B cell (primary cell): ENCODE data around the gene ELL. TPM values are rescaled to one million over a fixed set of nuclear protein-coding genes. Genes with fewer than 3 reads are reported as not detected.
A peak's percentile ranks its signal among the peaks of the same experiment; 100 is the strongest.

ENCODE experiments used
- ATAC-seq: fragments of 200-7000 bp; cut with Tn5 transposase; one replicate; pipeline ENCODE4 v1.10.0; 2021; ENCODE audit warnings: low read depth, mild to moderate bottlenecking, moderate number of reproducible peaks, moderate library complexity
- CTCF ChIA-PET: fragments of 350-600 bp; sonication (Branson Sonifier 250); formaldehyde crosslinking; loops from one replicate; lab custom pipeline; 2021; ENCODE audit warnings: antibody characterized with exemption, inconsistent platforms; lab: Charles Lee
- POLR2A ChIA-PET: fragments of 350-600 bp; sonication (Branson Sonifier 250); formaldehyde crosslinking; loops from one replicate; lab custom pipeline; 2021; ENCODE audit warnings: antibody characterized with exemption; lab: Charles Lee
- DNase-seq: peaks from one replicate; pipeline ENCODE4 v3.0.0; 2013
- H2AFZ ChIP-seq: 2 replicates; pipeline ENCODE4 v1.6.1; 2012; ENCODE audit warnings: mild to moderate bottlenecking, low read depth, low read length; ENCODE audit not compliant: insufficient read depth, poor library complexity, severe bottlenecking
- H3K27ac ChIP-seq, 2 donors: 1 replicate in 1 of 2; 2 replicates in 1 of 2; pipeline ENCODE4 v1.5.1; 2012 to 2013; ENCODE audit warnings: low read length in 2 of 2, mild to moderate bottlenecking in 2 of 2, moderate library complexity in 1 of 2
- H3K27me3 ChIP-seq, 4 experiments: fragments of 200-600 bp in 1 of 4; sonication (generic) in 1 of 4; replicated peaks in 1 of 4; 1 replicate in 2 of 4; 2 replicates in 2 of 4; pipeline versions ENCODE4 v1.6.1 to v1.7.0; 2013 to 2016; ENCODE audit warnings: low read length in 3 of 4, mild to moderate bottlenecking in 2 of 4, mixed read lengths in 1 of 4, moderate library complexity in 1 of 4; ENCODE audit not compliant: insufficient read depth in 4 of 4, control insufficient read depth in 3 of 4; ENCODE audit errors: control extremely low read depth in 1 of 4
- H3K36me3 ChIP-seq, 2 experiments: replicated peaks in 1 of 2; 1 replicate in 1 of 2; 2 replicates in 1 of 2; pipeline versions ENCODE4 v1.6.1 to v1.7.1; 2013; ENCODE audit warnings: low read length in 1 of 2; ENCODE audit not compliant: insufficient read depth in 2 of 2, control insufficient read depth in 1 of 2; ENCODE audit errors: control extremely low read depth in 1 of 2, extremely low read depth in 1 of 2
- H3K4me1 ChIP-seq, 2 donors: fragments of 200-600 bp in 1 of 2; sonication (generic) in 1 of 2; 1 replicate in 1 of 2; 2 replicates in 1 of 2; pipeline versions ENCODE4 v1.5.1 to v1.6.1; 2013 to 2017; ENCODE audit warnings: low read length in 2 of 2; ENCODE audit not compliant: control insufficient read depth in 2 of 2, insufficient read depth in 2 of 2
- H3K4me2 ChIP-seq: replicated peaks from 2 replicates; pipeline ENCODE3; 2012; ENCODE audit warnings: mild to moderate bottlenecking, low read depth, low read length; ENCODE audit not compliant: poor library complexity, severe bottlenecking
- H3K4me3 ChIP-seq, 5 experiments: fragments of 200-600 bp in 1 of 5; sonication (generic) in 1 of 5; 1 replicate in 3 of 5; 2 replicates in 2 of 5; pipeline versions ENCODE4 v1.5.1 to v1.7.0; 2011 to 2016; ENCODE audit warnings: low read length in 4 of 5, mild to moderate bottlenecking in 4 of 5, low read depth in 2 of 5, control low read depth in 1 of 5, moderate library complexity in 1 of 5; ENCODE audit not compliant: insufficient read depth in 1 of 5; ENCODE audit errors: control extremely low read depth in 1 of 5, extremely low read depth in 1 of 5
- H3K79me2 ChIP-seq: fragments of 200-600 bp; sonication (generic); one replicate; pipeline ENCODE4 v1.6.0; 2016; ENCODE audit warnings: low read length; ENCODE audit not compliant: control insufficient read depth, insufficient read depth
- H3K9ac ChIP-seq: fragments of 200-600 bp; sonication (generic); 2 replicates; pipeline ENCODE4 v1.6.1; 2017; ENCODE audit warnings: mild to moderate bottlenecking, low read length, moderate library complexity
- H3K9me3 ChIP-seq, 3 donors: one replicate each; pipeline versions ENCODE4 v1.6.1 to v1.7.1; 2013; ENCODE audit warnings: low read length in 2 of 3; ENCODE audit not compliant: control insufficient read depth in 2 of 3, insufficient read depth in 1 of 3; ENCODE audit errors: control extremely low read depth in 1 of 3
- H4K20me1 ChIP-seq: 2 replicates; pipeline ENCODE4 v1.6.0; 2012; ENCODE audit warnings: mild to moderate bottlenecking, low read length; ENCODE audit not compliant: insufficient read depth, control insufficient read depth, poor library complexity, severe bottlenecking
- H3K27ac Mint-ChIP-seq: one replicate; pipeline ENCODE4 v1.8.0; 2021; ENCODE audit warnings: mixed read lengths
- H3K27me3 Mint-ChIP-seq: one replicate; pipeline ENCODE4 v1.8.0; 2021; ENCODE audit warnings: mixed read lengths
- H3K4me1 Mint-ChIP-seq: one replicate; pipeline ENCODE4 v1.8.0; 2021; ENCODE audit warnings: mixed read lengths
- H3K4me3 Mint-ChIP-seq: one replicate; pipeline ENCODE4 v1.8.0; 2021; ENCODE audit warnings: mixed read lengths
- H3K9me3 Mint-ChIP-seq: one replicate; pipeline ENCODE4 v1.8.0; 2022; ENCODE audit warnings: mixed read lengths; ENCODE audit not compliant: insufficient read depth
- CTCF ChIP-seq: fragments of 200-600 bp; IDR thresholded peaks from one replicate; pipeline ENCODE4 v1.8.0; 2022; ENCODE audit warnings: antibody characterized with exemption, mild to moderate bottlenecking
- EZH2 ChIP-seq: IDR thresholded peaks from 2 replicates; pipeline ENCODE4 v1.6.1; 2012; ENCODE audit warnings: borderline replicate concordance, low read depth, mild to moderate bottlenecking, moderate library complexity, low read length; ENCODE audit not compliant: insufficient read depth, poor library complexity, severe bottlenecking
- WGBS: methylation state at CpG from one replicate; pipeline ENCODE4 v1.1.5; 2013; ENCODE audit warnings: missing lambda C conversion rate; ENCODE audit not compliant: insufficient coverage; 5-methylcytosine and 5-hydroxymethylcytosine counted together
- intact Hi-C: fragments of 100-400 bp; cut with micrococcal nuclease; formaldehyde crosslinking; loops from one replicate; pipeline ENCODE4 v1.10.0; 2022
- polyA plus RNA-seq: library from polyadenylated mRNA; depleted of rRNA; stranded (reverse); fragments of >200 nt; gene quantifications from 2 replicates; pipeline ENCODE4 v1.2.3, GENCODE V29; 2012
- total RNA-seq, 2 donors: library from RNA; stranded (reverse); fragments of 120-200 nt in 1 of 2; gene quantifications; 1 replicate in 1 of 2; 2 replicates in 1 of 2; pipeline versions ENCODE4 v1.2.3 to v1.2.4, GENCODE V29; 2013 to 2022

The ELL gene
- total and polyA plus RNA-seq, 2 donors (not counting 1 experiment from before 2014, with no cell fraction given), result 21.2 to 31.4 TPM

GRCh38 chr19:18542941-18543813 lies 21.3 kb upstream of the ELL start, which contains the start of gene FKBP8:
FKBP8 (minus strand) TSS chr19:18543573; CDS start chr19:18541970, 1,603 bp downstream.
- CTCF ChIA-PET, result interaction anchor here (0.5 to 2.0 kb wide), 2 partner anchors 14 to 44 kb away, joined by 3 to 11 read pairs; partner anchors contain the start of gene KXD1
- no peaks in the 10 kb centered on the region for H3K27me3 ChIP-seq
- H2AFZ ChIP-seq, result peak within 1 kb of the TSS; percentile 83
- Mint-ChIP-seq H3K4me3 (peak within 1 kb of the TSS; percentile 96), H3K27me3 (no peaks in the 10 kb centered on the region), H3K27ac (peak within 1 kb of the TSS; percentile 96), H3K9me3 (no peaks in the 10 kb centered on the region), H3K4me1 (peaks cover 20% of the 10 kb centered on the region)
- intact Hi-C loops, result loop anchor here (1.0 to 5.0 kb wide), 2 partner anchors 21 to 44 kb away; partner anchors contain the start of genes ELL and REX1BD
- under 1% methylated on average over 63 of the region's 86 CpGs for WGBS
- H3K4me1 ChIP-seq, result peaks cover 14 to 20% of the 10 kb centered on the region in 2 donors
- H4K20me1 ChIP-seq, result no peaks in the 10 kb centered on the region
- TF ChIP-seq CTCF (no peak), EZH2 (no peak)
- peaks cover 0 to 21% of the 10 kb centered on the region in 2 experiments for H3K36me3 ChIP-seq
- H3K27ac ChIP-seq, result peak within 1 kb of the TSS; percentile 54 to 64
- H3K9me3 ChIP-seq, result no peaks in the 10 kb centered on the region
- H3K4me2 ChIP-seq, result peak within 1 kb of the TSS; percentile 91
- ATAC-seq, result peak; percentile 98
- H3K9ac ChIP-seq, result peak within 1 kb of the TSS; percentile 69
- DNase-seq, result peak; percentile 92
- H3K4me3 ChIP-seq, result peak within 1 kb of the TSS; percentile 51 to 76 (median 68)
- peaks cover 20% of the 10 kb centered on the region for H3K79me2 ChIP-seq
- POLR2A ChIA-PET, result interaction anchor here (0.6 to 3.4 kb wide), 8 partner anchors 14 to 1016 kb away, joined by 3 to 32 read pairs (median 7); partner anchors contain the start of genes ELL, KXD1, REX1BD and UBA52
